SK-N-SH treated with all-trans-retinoic acid at 6 μM for 48 hours (cell line): Measurements from ENCODE around the gene MCU.
"Not testable (repeated sequence)": the region's sequence is repeated elsewhere in the genome, so short reads cannot be mapped to it uniquely, and the experiment has no call there.

ENCODE experiments used
- ATAC-seq: fragments of 200-7000 bp; cut with Tn5 transposase; 3 replicates; pipeline ENCODE4 v1.9.1; 2020; ENCODE audit warnings: mild to moderate bottlenecking, moderate library complexity
- ARNTL ChIP-seq: fragments of 450-650 bp; formaldehyde crosslinking; IDR thresholded peaks from 2 replicates; pipeline ENCODE4 v1.5.0; 2020; ENCODE audit warnings: low read depth, mild to moderate bottlenecking, moderate library complexity, borderline replicate concordance
- CSDC2 ChIP-seq: fragments of 250-450 bp; sonication (Bioruptor Pico); IDR thresholded peaks from 2 replicates; pipeline ENCODE4 v1.5.0; 2020; ENCODE audit warnings: mild to moderate bottlenecking, moderate library complexity
- ESRRG ChIP-seq: fragments of 250-450 bp; sonication (Bioruptor Pico); IDR thresholded peaks from 2 replicates; pipeline ENCODE4 v1.6.1; 2021; ENCODE audit warnings: mild to moderate bottlenecking
- GLIS3 ChIP-seq: fragments of 250-450 bp; sonication (Bioruptor Pico); IDR thresholded peaks from 2 replicates; pipeline ENCODE4 v1.5.0; 2020; ENCODE audit warnings: mild to moderate bottlenecking, moderate library complexity
- ISL1 ChIP-seq: fragments of 250-450 bp; sonication (Bioruptor Pico); IDR thresholded peaks from 2 replicates; pipeline ENCODE4 v2.1.2; 2022; ENCODE audit warnings: mild to moderate bottlenecking, moderate library complexity
- OSR1 ChIP-seq: fragments of 250-450 bp; sonication (Bioruptor Pico); IDR thresholded peaks from 2 replicates; pipeline ENCODE4 v1.8.0; 2022; ENCODE audit warnings: moderate library complexity, mild to moderate bottlenecking, inconsistent platforms
- PPARA ChIP-seq: fragments of 250-450 bp; sonication (Bioruptor Pico); IDR thresholded peaks from 2 replicates; pipeline ENCODE4 v1.5.0; 2020; ENCODE audit warnings: mild to moderate bottlenecking, borderline replicate concordance
- SNAI2 ChIP-seq: fragments of 250-450 bp; sonication (Bioruptor Pico); IDR thresholded peaks from 2 replicates; pipeline ENCODE4 v1.5.0; 2020; ENCODE audit warnings: mild to moderate bottlenecking, moderate library complexity
- TCF4 ChIP-seq: fragments of 250-450 bp; sonication (Bioruptor Pico); IDR thresholded peaks from 2 replicates; pipeline ENCODE4 v1.8.0; 2021; ENCODE audit warnings: mild to moderate bottlenecking, moderate library complexity, borderline replicate concordance
- ZFP3 ChIP-seq: fragments of 250-450 bp; sonication (Bioruptor Pico); IDR thresholded peaks from 2 replicates; pipeline ENCODE4 v1.5.0; 2020; ENCODE audit warnings: mild to moderate bottlenecking, moderate library complexity
- ZFP30 ChIP-seq: fragments of 450-650 bp; formaldehyde crosslinking; IDR thresholded peaks from 2 replicates; pipeline ENCODE4 v1.5.0; 2022; ENCODE audit warnings: mild to moderate bottlenecking, moderate library complexity
- ZNF565 ChIP-seq: fragments of 450-650 bp; formaldehyde crosslinking; conservative IDR thresholded peaks from 2 replicates; pipeline ENCODE4 v1.5.0; 2020; ENCODE audit warnings: low read depth, mild to moderate bottlenecking, moderate library complexity
- ZNF70 ChIP-seq: fragments of 450-650 bp; formaldehyde crosslinking; IDR thresholded peaks from 2 replicates; pipeline ENCODE4 v1.5.0; 2020; ENCODE audit warnings: mild to moderate bottlenecking, moderate library complexity
- ZNF8 ChIP-seq: fragments of 450-650 bp; formaldehyde crosslinking; IDR thresholded peaks from 2 replicates; pipeline ENCODE4 v1.5.0; 2020; ENCODE audit warnings: mild to moderate bottlenecking, moderate library complexity
- TF ChIP-seq, protein P1 (sequence below): fragments of 250-450 bp; sonication (Bioruptor Pico); IDR thresholded peaks from 2 replicates; pipeline ENCODE4 v1.8.0; 2021; ENCODE audit warnings: low read depth, mild to moderate bottlenecking, moderate library complexity, borderline replicate concordance
- TF ChIP-seq, protein P2 (sequence below): fragments of 250-450 bp; sonication (Bioruptor Pico); IDR thresholded peaks from 2 replicates; pipeline ENCODE4 v1.5.0; 2020; ENCODE audit warnings: mild to moderate bottlenecking, moderate library complexity
- TF ChIP-seq, protein P3 (sequence below): fragments of 250-450 bp; sonication (Bioruptor Pico); IDR thresholded peaks from 2 replicates; pipeline ENCODE4 v1.5.1; 2020; ENCODE audit warnings: low read depth, mild to moderate bottlenecking, moderate library complexity
- TF ChIP-seq, protein P4 (sequence below): fragments of 250-450 bp; sonication (Bioruptor Pico); IDR thresholded peaks from 2 replicates; pipeline ENCODE4 v1.5.1; 2021; ENCODE audit warnings: mild to moderate bottlenecking, moderate library complexity
- TF ChIP-seq, protein P5 (sequence below): fragments of 250-450 bp; sonication (Bioruptor Pico); IDR thresholded peaks from 2 replicates; pipeline ENCODE4 v1.8.0; 2020; ENCODE audit warnings: mild to moderate bottlenecking, moderate library complexity, borderline replicate concordance

Gene MCU

DNA sequence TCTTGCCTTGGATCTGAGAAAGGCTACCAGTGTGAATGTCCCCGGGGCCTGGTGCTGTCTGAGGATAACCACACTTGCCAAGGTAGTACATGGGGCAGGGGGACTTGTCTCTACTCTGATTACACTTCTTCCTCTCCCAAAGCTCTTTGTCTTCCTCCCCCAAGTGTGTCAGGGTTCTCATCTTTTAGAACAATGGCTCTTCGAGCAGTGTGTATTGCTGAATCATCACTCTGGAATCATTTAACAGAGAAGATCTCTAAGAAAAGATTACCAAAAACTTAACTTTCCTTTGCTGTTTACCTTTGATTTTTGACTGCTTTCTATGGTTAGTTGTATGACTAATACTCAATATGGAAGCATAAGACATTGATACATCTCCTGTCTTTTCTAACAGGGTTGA lies 219.8 kb downstream of the MCU start (continued):
- TF ChIP-seq, protein P1, sequence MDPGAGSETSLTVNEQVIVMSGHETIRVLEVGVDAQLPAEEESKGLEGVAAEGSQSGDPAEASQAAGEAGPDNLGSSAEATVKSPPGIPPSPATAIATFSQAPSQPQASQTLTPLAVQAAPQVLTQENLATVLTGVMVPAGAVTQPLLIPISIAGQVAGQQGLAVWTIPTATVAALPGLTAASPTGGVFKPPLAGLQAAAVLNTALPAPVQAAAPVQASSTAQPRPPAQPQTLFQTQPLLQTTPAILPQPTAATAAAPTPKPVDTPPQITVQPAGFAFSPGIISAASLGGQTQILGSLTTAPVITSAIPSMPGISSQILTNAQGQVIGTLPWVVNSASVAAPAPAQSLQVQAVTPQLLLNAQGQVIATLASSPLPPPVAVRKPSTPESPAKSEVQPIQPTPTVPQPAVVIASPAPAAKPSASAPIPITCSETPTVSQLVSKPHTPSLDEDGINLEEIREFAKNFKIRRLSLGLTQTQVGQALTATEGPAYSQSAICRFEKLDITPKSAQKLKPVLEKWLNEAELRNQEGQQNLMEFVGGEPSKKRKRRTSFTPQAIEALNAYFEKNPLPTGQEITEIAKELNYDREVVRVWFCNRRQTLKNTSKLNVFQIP = no peak
- TF ChIP-seq ZNF70 (CRISPR knock-in tag) = no peak
- TF ChIP-seq, protein P2, sequence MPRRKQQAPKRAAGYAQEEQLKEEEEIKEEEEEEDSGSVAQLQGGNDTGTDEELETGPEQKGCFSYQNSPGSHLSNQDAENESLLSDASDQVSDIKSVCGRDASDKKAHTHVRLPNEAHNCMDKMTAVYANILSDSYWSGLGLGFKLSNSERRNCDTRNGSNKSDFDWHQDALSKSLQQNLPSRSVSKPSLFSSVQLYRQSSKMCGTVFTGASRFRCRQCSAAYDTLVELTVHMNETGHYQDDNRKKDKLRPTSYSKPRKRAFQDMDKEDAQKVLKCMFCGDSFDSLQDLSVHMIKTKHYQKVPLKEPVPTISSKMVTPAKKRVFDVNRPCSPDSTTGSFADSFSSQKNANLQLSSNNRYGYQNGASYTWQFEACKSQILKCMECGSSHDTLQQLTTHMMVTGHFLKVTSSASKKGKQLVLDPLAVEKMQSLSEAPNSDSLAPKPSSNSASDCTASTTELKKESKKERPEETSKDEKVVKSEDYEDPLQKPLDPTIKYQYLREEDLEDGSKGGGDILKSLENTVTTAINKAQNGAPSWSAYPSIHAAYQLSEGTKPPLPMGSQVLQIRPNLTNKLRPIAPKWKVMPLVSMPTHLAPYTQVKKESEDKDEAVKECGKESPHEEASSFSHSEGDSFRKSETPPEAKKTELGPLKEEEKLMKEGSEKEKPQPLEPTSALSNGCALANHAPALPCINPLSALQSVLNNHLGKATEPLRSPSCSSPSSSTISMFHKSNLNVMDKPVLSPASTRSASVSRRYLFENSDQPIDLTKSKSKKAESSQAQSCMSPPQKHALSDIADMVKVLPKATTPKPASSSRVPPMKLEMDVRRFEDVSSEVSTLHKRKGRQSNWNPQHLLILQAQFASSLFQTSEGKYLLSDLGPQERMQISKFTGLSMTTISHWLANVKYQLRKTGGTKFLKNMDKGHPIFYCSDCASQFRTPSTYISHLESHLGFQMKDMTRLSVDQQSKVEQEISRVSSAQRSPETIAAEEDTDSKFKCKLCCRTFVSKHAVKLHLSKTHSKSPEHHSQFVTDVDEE (CRISPR knock-in tag) = no peak
- TF ChIP-seq OSR1 (CRISPR knock-in tag) = no peak
- no peak for TF ChIP-seq TCF4 (CRISPR knock-in tag)

DNA sequence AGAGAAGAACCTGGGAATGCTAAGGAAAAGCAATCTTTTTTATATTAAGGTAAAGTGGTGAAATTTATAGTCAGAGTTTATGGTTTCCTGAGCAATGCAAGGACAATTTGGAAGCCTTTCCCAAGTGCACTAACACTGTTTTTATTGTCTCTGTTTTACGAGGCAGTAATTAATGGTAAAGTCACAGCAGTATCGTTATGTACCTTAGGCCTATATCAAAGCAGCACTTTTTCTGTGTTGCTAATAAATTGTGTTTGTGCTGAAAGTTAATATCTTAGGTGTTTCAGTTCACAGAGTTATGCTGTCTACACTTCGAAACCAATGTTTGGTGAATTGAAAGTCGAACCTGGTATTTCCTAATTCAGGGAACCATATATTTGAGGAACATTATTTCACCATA lies 220.8 kb downstream of the MCU start:
- no peak for TF ChIP-seq ZNF8 (CRISPR knock-in tag)
- TF ChIP-seq PPARA = no peak
- TF ChIP-seq ISL1 (CRISPR knock-in tag) = no peak
- no peak for TF ChIP-seq ZFP30 (CRISPR knock-in tag)
- TF ChIP-seq GLIS3 (CRISPR knock-in tag) = no peak
- TF ChIP-seq ESRRG (CRISPR knock-in tag) = no peak
- ATAC-seq = no peak

DNA sequence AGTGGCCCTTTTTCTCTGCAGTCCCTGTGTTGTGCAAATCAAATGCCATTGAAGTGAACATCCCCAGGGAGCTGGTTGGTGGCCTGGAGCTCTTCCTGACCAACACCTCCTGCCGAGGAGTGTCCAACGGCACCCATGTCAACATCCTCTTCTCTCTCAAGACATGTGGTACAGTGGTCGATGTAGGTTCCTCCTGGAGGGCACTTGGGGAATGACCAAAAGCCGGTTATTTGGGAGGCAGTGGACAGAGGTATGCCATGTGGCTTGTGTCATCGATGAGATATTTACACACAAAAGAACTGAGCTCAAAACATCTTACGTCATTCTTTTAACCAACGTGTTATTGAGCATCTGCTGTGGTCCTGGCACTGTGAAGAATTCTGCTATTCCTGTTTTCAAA lies 221.3 kb downstream of the MCU start:
- TF ChIP-seq ZFP3 (CRISPR knock-in tag) = no peak
- TF ChIP-seq ZFP30 (CRISPR knock-in tag) = no peak
- TF ChIP-seq ARNTL (CRISPR knock-in tag) = no peak
- no peak for TF ChIP-seq CSDC2 (CRISPR knock-in tag)
- TF ChIP-seq, all 23 proteins: peak for 0
- ATAC-seq = no peak

DNA sequence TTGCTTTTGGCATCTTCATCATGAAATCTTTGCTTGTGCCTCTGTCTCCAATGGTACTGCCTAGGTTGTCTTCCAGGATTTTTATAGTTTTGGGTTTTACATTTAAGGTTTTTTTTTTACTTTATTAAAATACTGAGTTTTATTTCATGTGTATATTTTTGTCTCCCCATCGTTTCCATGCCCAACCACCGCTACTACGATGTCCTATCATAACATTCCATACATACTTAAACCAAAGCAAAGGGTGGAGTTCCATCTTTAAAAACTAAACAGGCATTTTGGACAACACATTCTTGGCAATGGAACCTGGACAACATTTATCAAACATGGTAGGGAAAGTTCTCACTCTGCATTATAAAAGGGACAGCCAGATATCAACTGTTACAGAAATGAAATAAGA lies 225.3 kb downstream of the MCU start:
- ATAC-seq = not testable (repeated sequence)

DNA sequence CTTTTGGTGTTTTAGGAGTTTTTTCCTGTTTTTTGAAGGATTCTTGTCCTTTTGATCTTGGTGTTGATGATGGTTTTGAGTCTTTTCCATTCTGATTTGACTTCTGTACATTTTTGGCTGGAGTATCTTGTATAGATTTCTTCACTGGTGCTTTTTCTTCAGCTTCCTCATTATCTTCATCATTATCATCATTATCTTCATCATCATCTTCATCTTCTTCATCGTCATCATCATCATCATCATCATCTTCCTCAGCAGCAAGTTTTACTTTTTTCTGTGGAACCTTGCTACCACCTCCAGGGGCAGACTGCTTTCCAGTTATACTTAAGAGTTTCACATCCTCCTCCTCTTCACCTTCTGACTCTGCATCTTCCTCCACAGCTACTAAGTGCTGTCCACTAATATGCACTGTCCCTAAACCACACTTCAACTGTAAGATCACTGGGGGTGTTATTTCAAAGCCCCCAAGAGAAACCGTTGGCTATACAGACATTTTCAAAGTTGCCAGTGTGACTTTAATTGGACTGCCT lies 225.9 kb downstream of the MCU start:
- not testable (repeated sequence) for ATAC-seq

DNA sequence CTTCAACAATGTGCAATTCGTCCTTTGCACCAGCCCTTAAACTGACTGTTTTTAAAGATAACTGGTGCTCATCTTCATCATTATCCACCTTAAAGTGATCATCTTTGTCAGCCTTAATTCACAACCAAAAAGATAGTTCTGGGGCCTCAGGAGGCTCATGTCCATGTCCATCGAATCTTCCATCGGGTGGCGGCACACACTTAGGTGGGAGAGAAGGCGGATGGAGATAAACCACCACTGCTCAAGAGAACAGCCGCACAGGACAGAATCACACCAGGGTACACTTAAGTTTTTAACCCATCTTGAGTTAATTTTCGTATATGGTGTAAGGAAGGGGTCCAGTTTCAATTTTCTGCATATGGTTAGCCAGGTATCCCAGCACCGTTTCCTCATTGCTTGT lies 226.4 kb downstream of the MCU start:
- ATAC-seq = no peak
- TF ChIP-seq ZNF70 (CRISPR knock-in tag) (no peak), TCF4 (CRISPR knock-in tag) (no peak), PPARA (no peak), ISL1 (CRISPR knock-in tag) (no peak), CSDC2 (CRISPR knock-in tag) (no peak), ZNF8 (CRISPR knock-in tag) (no peak), GLIS3 (CRISPR knock-in tag) (no peak), SNAI2 (CRISPR knock-in tag) (no peak), ZNF565 (CRISPR knock-in tag) (no peak)
- TF ChIP-seq, protein P3, sequence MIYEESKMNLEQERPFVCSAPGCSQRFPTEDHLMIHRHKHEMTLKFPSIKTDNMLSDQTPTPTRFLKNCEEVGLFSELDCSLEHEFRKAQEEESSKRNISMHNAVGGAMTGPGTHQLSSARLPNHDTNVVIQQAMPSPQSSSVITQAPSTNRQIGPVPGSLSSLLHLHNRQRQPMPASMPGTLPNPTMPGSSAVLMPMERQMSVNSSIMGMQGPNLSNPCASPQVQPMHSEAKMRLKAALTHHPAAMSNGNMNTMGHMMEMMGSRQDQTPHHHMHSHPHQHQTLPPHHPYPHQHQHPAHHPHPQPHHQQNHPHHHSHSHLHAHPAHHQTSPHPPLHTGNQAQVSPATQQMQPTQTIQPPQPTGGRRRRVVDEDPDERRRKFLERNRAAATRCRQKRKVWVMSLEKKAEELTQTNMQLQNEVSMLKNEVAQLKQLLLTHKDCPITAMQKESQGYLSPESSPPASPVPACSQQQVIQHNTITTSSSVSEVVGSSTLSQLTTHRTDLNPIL = no peak
- TF ChIP-seq, protein P2 (CRISPR knock-in tag) = no peak
- TF ChIP-seq, protein P1 = no peak
- TF ChIP-seq, protein P4, sequence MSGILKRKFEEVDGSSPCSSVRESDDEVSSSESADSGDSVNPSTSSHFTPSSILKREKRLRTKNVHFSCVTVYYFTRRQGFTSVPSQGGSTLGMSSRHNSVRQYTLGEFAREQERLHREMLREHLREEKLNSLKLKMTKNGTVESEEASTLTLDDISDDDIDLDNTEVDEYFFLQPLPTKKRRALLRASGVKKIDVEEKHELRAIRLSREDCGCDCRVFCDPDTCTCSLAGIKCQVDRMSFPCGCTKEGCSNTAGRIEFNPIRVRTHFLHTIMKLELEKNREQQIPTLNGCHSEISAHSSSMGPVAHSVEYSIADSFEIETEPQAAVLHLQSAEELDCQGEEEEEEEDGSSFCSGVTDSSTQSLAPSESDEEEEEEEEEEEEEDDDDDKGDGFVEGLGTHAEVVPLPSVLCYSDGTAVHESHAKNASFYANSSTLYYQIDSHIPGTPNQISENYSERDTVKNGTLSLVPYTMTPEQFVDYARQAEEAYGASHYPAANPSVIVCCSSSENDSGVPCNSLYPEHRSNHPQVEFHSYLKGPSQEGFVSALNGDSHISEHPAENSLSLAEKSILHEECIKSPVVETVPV = no peak
- TF ChIP-seq, protein P5, sequence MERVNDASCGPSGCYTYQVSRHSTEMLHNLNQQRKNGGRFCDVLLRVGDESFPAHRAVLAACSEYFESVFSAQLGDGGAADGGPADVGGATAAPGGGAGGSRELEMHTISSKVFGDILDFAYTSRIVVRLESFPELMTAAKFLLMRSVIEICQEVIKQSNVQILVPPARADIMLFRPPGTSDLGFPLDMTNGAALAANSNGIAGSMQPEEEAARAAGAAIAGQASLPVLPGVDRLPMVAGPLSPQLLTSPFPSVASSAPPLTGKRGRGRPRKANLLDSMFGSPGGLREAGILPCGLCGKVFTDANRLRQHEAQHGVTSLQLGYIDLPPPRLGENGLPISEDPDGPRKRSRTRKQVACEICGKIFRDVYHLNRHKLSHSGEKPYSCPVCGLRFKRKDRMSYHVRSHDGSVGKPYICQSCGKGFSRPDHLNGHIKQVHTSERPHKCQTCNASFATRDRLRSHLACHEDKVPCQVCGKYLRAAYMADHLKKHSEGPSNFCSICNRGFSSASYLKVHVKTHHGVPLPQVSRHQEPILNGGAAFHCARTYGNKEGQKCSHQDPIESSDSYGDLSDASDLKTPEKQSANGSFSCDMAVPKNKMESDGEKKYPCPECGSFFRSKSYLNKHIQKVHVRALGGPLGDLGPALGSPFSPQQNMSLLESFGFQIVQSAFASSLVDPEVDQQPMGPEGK (CRISPR knock-in tag) = no peak
